Transverse colon (tissue), 4 donors: ENCODE data around the gene HTRA3. TPM values are rescaled to one million over a fixed set of nuclear protein-coding genes. Genes with fewer than 3 reads are reported as not detected.

Experiments used
- DNase-seq: peaks from one replicate; pipeline ENCODE4 v3.0.0-alpha.2; 2019
- H3K27ac ChIP-seq, 4 donors: fragments of 200-600 bp; sonication (generic); 2 replicates each; pipeline ENCODE4 v1.5.1; 2016 to 2018; ENCODE audit warnings: inconsistent platforms in 4 of 4
- H3K27me3 ChIP-seq: fragments of 200-600 bp; sonication (generic); 2 replicates; pipeline ENCODE4 v1.5.1; 2017; ENCODE audit warnings: inconsistent platforms
- H3K36me3 ChIP-seq, 4 donors: fragments of 200-600 bp; sonication (generic); 2 replicates each; pipeline ENCODE4 v1.5.1; 2017 to 2019; ENCODE audit warnings: inconsistent platforms in 4 of 4
- H3K4me1 ChIP-seq, 4 donors: fragments of 200-600 bp; sonication (generic); 2 replicates each; pipeline ENCODE4 v1.5.1; 2017 to 2020; ENCODE audit warnings: inconsistent platforms in 4 of 4
- H3K4me3 ChIP-seq, 4 donors: fragments of 200-600 bp; sonication (generic); 1 replicate in 1 of 4; 2 replicates in 3 of 4; pipeline versions ENCODE4 v1.5.1 to v1.6.1; 2017 to 2019; ENCODE audit warnings: inconsistent platforms in 4 of 4
- H3K9me3 ChIP-seq, 2 donors: fragments of 200-600 bp; sonication (generic); 2 replicates each; pipeline ENCODE4 v1.5.1; 2017 to 2019; ENCODE audit warnings: inconsistent platforms in 2 of 2
- EP300 ChIP-seq: sonication (generic); formaldehyde crosslinking; IDR thresholded peaks from one replicate; pipeline ENCODE4 v1.6.1; 2017; ENCODE audit warnings: antibody characterized with exemption, low read depth
- POLR2A ChIP-seq: fragments of 450-650 bp; IDR thresholded peaks from one replicate; pipeline ENCODE4 v1.6.1; 2016; ENCODE audit warnings: antibody characterized with exemption, mild to moderate bottlenecking, moderate library complexity
- POLR2AphosphoS5 ChIP-seq, 3 donors: sonication (generic); formaldehyde crosslinking; IDR thresholded peaks; one replicate each; pipeline ENCODE4 v1.6.1; 2016; ENCODE audit warnings: antibody characterized with exemption in 3 of 3
- WGBS, 2 donors: methylation state at CpG; one replicate each; pipeline ENCODE4 v1.1.5; 2018; ENCODE audit warnings: low coverage in 1 of 2; 5-methylcytosine and 5-hydroxymethylcytosine counted together
- in situ Hi-C, 4 donors: fragments of 200-750 bp; cut with MboI; loops; one replicate each; pipeline versions ENCODE4 v1.15.0 to v1.15.1; 2017; ENCODE audit warnings: low sequenced_read_pairs in 3 of 4, low pct_ligation_motif_present in 1 of 4, low pct_unique_long_range_greater_than_20kb in 1 of 4
- intact Hi-C: fragments of 100-400 bp; cut with DNase I; formaldehyde crosslinking; loops from one replicate; pipeline ENCODE4 v1.15.1; 2023; ENCODE audit warnings: low total_unique reads
- total RNA-seq, 4 donors: library from RNA; depleted of rRNA; stranded (reverse); fragments of >200 nt; gene quantifications; one replicate each; pipeline ENCODE4 v1.1.0, GENCODE V29; 2016
- TF ChIP-seq, protein P1 (sequence below), 5 experiments: fragments of 200-600 bp in 3 of 5; fragments of 450-650 bp in 2 of 5; sonication (generic) in 3 of 5; IDR thresholded peaks; 1 replicate in 2 of 5; 2 replicates in 3 of 5; pipeline ENCODE4 v1.5.1; 2016 to 2017; ENCODE audit warnings: antibody characterized with exemption in 5 of 5, inconsistent platforms in 3 of 5, mild to moderate bottlenecking in 2 of 5, moderate library complexity in 1 of 5

HTRA3 gene
- total RNA-seq, 4 donors from 2014 or later, result 1.5 to 11.9 (median 6.5) TPM

GRCh38 chr4:8295471-8295870 lies 25.9 kb downstream of the HTRA3 start:
- intact Hi-C loops, result no loop called here
- Histone ChIP-seq H3K27me3 (no peaks in the 10 kb centered on the region), H3K9me3 (no peaks in the 10 kb centered on the region), H3K4me3 (no peak overlapping the region), H3K27ac (no peak overlapping the region), H3K4me1 (no peaks in the 10 kb centered on the region), H3K36me3 (no peaks in the 10 kb centered on the region)
- DNase-seq, result no peak
- in situ Hi-C loops, result no loop called here
- WGBS, 2 donors, result 60 to 72% methylated on average over 1 to 6 of the region's 6 CpGs
- no peak for TF ChIP-seq EP300

DNA sequence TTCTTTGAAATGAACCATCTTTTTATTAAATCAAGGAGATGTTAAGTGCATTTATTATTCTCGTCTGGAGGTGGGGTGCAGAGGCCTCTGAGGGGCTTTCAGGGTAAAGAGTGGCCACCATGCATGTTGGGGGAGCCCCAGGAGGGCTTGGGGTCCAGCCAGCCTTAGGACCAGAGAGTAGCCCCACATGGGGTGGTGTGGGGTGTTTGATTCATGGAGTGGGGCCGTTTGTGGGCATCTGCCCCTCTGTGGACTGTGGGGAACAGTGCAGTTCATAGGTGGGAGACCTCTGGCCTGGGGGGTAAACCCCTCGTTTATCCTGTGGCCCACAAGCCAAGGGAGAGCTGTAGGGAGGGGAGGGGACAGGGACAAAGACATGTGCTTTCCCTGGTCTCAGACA lies 26.9 kb downstream of the HTRA3 start:
- H3K9me3 ChIP-seq, result no peaks in the 10 kb centered on the region
- H3K27me3 ChIP-seq, result no peaks in the 10 kb centered on the region
- TF ChIP-seq POLR2A (no peak), POLR2AphosphoS5 (IDR thresholded peaks at IDR 0.05) (no peak), EP300 (no peak)
- TF ChIP-seq, protein P1, sequence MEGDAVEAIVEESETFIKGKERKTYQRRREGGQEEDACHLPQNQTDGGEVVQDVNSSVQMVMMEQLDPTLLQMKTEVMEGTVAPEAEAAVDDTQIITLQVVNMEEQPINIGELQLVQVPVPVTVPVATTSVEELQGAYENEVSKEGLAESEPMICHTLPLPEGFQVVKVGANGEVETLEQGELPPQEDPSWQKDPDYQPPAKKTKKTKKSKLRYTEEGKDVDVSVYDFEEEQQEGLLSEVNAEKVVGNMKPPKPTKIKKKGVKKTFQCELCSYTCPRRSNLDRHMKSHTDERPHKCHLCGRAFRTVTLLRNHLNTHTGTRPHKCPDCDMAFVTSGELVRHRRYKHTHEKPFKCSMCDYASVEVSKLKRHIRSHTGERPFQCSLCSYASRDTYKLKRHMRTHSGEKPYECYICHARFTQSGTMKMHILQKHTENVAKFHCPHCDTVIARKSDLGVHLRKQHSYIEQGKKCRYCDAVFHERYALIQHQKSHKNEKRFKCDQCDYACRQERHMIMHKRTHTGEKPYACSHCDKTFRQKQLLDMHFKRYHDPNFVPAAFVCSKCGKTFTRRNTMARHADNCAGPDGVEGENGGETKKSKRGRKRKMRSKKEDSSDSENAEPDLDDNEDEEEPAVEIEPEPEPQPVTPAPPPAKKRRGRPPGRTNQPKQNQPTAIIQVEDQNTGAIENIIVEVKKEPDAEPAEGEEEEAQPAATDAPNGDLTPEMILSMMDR (IDR thresholded peaks at IDR 0.05), result no peak
- intact Hi-C loops (no loop called here), in situ Hi-C loops (no loop called here)
- H3K36me3 ChIP-seq, result no peaks in the 10 kb centered on the region
- H3K4me1 ChIP-seq, result no peaks in the 10 kb centered on the region
- 17 to 32% methylated on average over 1 to 3 of the region's 3 CpGs for WGBS, 2 donors
- H3K4me3 ChIP-seq, result no peak overlapping the region
- no peak overlapping the region for H3K27ac ChIP-seq
- DNase-seq, result no peak

GRCh38 chr4:8297141-8297601 lies 27.6 kb downstream of the HTRA3 start:
- in situ Hi-C loops, result no loop called here

DNA sequence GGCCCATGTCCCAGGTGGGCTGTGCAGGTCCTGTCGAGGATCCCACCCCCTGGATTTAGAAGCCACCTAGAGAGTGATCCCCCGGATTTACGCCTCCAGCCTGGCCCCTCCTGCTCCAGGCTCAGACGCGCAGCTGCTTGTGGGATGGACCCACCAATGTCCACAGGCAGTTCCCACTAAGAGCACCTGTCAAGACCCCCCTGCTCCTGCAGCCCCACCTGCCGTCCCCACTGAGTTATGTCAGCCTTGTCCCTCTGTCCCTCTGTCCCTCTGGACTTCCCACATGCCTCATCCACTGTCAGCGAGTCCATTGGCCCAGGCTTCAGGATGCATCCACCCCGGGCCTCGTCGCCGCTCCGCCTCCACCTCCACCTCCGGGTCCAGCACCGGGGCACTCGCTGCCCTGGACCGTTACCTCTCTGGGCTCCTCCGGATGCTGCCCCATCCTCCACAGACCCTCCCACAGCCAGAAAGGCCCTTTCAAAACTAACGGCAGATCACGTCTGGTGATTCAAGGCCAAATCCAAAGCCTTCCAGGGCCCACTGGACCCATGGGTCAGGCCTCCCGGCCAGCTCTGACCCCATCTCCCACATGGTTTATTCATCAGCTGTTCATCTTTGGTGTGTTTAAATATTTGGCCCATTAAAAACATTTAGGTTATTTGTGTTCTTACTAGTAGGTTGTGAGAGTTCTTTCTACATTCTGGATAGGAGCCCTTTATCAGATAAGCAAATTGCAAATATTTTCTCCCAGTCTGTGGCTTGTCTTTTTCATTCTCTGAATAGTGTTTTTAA lies 28.3 kb downstream of the HTRA3 start:
- intact Hi-C loops, result no loop called here
- H3K36me3 ChIP-seq, result no peaks in the 10 kb centered on the region

More at GRCh38 chr4:8297141-8297601, 27.6 kb downstream of the HTRA3 start:
- 70% methylated on average over 9 of the region's 9 CpGs; no CpG with 5 or more reads in 1 of the 2 donors for WGBS, 2 donors
- Histone ChIP-seq H3K27me3 (no peaks in the 10 kb centered on the region), H3K4me1 (no peaks in the 10 kb centered on the region), H3K4me3 (no peak overlapping the region), H3K9me3 (no peaks in the 10 kb centered on the region), H3K27ac (no peak overlapping the region), H3K36me3 (no peaks in the 10 kb centered on the region)
- DNase-seq, result no peak
- intact Hi-C loops, result no loop called here
- no peak for TF ChIP-seq EP300
- no peak for TF ChIP-seq POLR2A
- TF ChIP-seq POLR2AphosphoS5 (IDR thresholded peaks at IDR 0.05), result no peak
- TF ChIP-seq, protein P1 (IDR thresholded peaks at IDR 0.05), result no peak

More for the DNA sequence above, 28.3 kb downstream of the HTRA3 start:
- Histone ChIP-seq H3K4me3 (no peak overlapping the region), H3K27me3 (no peaks in the 10 kb centered on the region), H3K9me3 (no peaks in the 10 kb centered on the region), H3K27ac (no peak overlapping the region), H3K4me1 (no peaks in the 10 kb centered on the region)
- peak; percentile 4 for DNase-seq
- TF ChIP-seq, protein P1 (IDR thresholded peaks at IDR 0.05), result no peak
- no peak for TF ChIP-seq EP300
- no peak for TF ChIP-seq POLR2AphosphoS5 (IDR thresholded peaks at IDR 0.05)
- TF ChIP-seq POLR2A, result no peak
- in situ Hi-C loops, result no loop called here
- 77% methylated on average over 19 of the region's 20 CpGs; no CpG with 5 or more reads in 1 of the 2 donors for WGBS, 2 donors
